ENCODE results near the gene HLA-G.

GRCh38 chr6:29825848-29826247, 1.8 kb upstream of the HLA-G start:
- TF ChIP-seq CTCF (IDR thresholded peaks at IDR 0.05; ENCODE audit: borderline replicate concordance, extremely low read depth, low read length, poor library complexity, severe bottlenecking) (no peak), EZH2 (IDR thresholded peaks at IDR 0.05; ENCODE audit: borderline replicate concordance, low read depth, low read length, severe bottlenecking) (no peak)
